GM12878 (cell line): ENCODE results near the gene EEF1AKMT2. TPM values are rescaled to one million over a fixed set of nuclear protein-coding genes. Genes with fewer than 3 reads are reported as not detected.

Source experiments
- ATF3 ChIP-seq: IDR thresholded peaks from 2 replicates; pipeline ENCODE4 v1.6.1; 2011; ENCODE audit warnings: low read depth, mild to moderate bottlenecking, low read length, moderate library complexity, borderline replicate concordance; ENCODE audit errors: extremely low read depth
- ATF7 ChIP-seq: fragments of 450-650 bp; IDR thresholded peaks from 2 replicates; pipeline ENCODE4 v1.6.1; 2016; ENCODE audit warnings: low read depth, mild to moderate bottlenecking
- CREM ChIP-seq: IDR thresholded peaks from 2 replicates; pipeline ENCODE4 v1.6.1; 2014; ENCODE audit warnings: antibody characterized with exemption, low read depth
- FOS ChIP-seq: IDR thresholded peaks from 3 replicates; pipeline ENCODE4 v1.6.1; 2011; ENCODE audit warnings: borderline replicate concordance; ENCODE audit not compliant: insufficient read length; ENCODE audit errors: extremely low read depth
- HDGF ChIP-seq: fragments of 450-650 bp; IDR thresholded peaks from 2 replicates; pipeline ENCODE4 v1.6.1; 2016; ENCODE audit warnings: antibody characterized with exemption
- MEF2A ChIP-seq: IDR thresholded peaks from 2 replicates; pipeline ENCODE4 v1.6.1; 2011; ENCODE audit warnings: low read depth, mild to moderate bottlenecking, low read length, moderate library complexity; ENCODE audit not compliant: insufficient read depth
- MTA2 ChIP-seq: fragments of 450-650 bp; IDR thresholded peaks from 2 replicates; pipeline ENCODE4 v1.6.1; 2016; ENCODE audit warnings: low read depth, mild to moderate bottlenecking, moderate library complexity
- NRF1 ChIP-seq: conservative IDR thresholded peaks from 2 replicates; pipeline ENCODE4 v1.6.1; 2011; ENCODE audit warnings: mild to moderate bottlenecking, low read depth, low read length, improper control_type of control experiment
- RBBP5 ChIP-seq: fragments of 200-600 bp; sonication (generic); conservative IDR thresholded peaks from 2 replicates; pipeline ENCODE4 v1.6.1; 2016
- SIN3A ChIP-seq: IDR thresholded peaks from 2 replicates; pipeline ENCODE4 v1.6.1; 2012; ENCODE audit warnings: low read depth, low read length, improper control_type of control experiment
- SREBF1 ChIP-seq: IDR thresholded peaks from 2 replicates; pipeline ENCODE4 v1.6.1; 2012; ENCODE audit warnings: mild to moderate bottlenecking, low read length
- TBL1XR1 ChIP-seq: IDR thresholded peaks from 2 replicates; pipeline ENCODE4 v1.6.1; 2012; ENCODE audit warnings: low read depth, low read length, improper control_type of control experiment
- ZBTB33 ChIP-seq: fragments of 450-650 bp; IDR thresholded peaks from 2 replicates; pipeline ENCODE4 v1.6.1; 2017; ENCODE audit warnings: mild to moderate bottlenecking
- ZNF207 ChIP-seq: fragments of 450-650 bp; IDR thresholded peaks from 2 replicates; pipeline ENCODE4 v1.6.1; 2014; ENCODE audit warnings: antibody characterized with exemption, mild to moderate bottlenecking, borderline replicate concordance
- ZNF384 ChIP-seq: IDR thresholded peaks from 2 replicates; pipeline ENCODE4 v1.6.1; 2012; ENCODE audit warnings: low read depth, mild to moderate bottlenecking, low read length, improper control_type of control experiment, borderline replicate concordance
- ZNF687 ChIP-seq: fragments of 450-650 bp; IDR thresholded peaks from 2 replicates; pipeline ENCODE4 v1.6.1; 2017; ENCODE audit warnings: mild to moderate bottlenecking, moderate library complexity
- polyA plus RNA-seq, 11 experiments: library from polyadenylated mRNA; depleted of rRNA in 4 of 11; unstranded in 6 of 11; stranded (reverse) in 5 of 11; fragments of >200 nt; fragmentation: Nextera tagmentation in 4 of 11; fragmentation: Illumina TruSeq in 1 of 11; extraction: Ambion mirVana in 4 of 11; extraction: Trizol in 1 of 11; gene quantifications; 1 replicate in 1 of 11; 2 replicates in 10 of 11; pipeline versions ENCODE4 v1.2.1 to v1.2.3, GENCODE V29; 2011 to 2016; ENCODE audit warnings: inconsistent platforms in 2 of 11, missing spikeins in 2 of 11, low read depth in 1 of 11
- total RNA-seq, 4 experiments: library from RNA; depleted of rRNA in 3 of 4; stranded (reverse); fragments of >200 nt in 3 of 4; fragmentation: Illumina TruSeq in 1 of 4; extraction: Trizol in 1 of 4; gene quantifications; 2 replicates each; pipeline versions ENCODE4 v1.2.1 to v1.2.3, GENCODE V29; 2013 to 2021
- TF ChIP-seq, protein P1 (sequence below): IDR thresholded peaks from 2 replicates; pipeline ENCODE4 v1.6.1; 2011; ENCODE audit warnings: borderline replicate concordance, low read depth, mild to moderate bottlenecking, moderate library complexity, low read length; ENCODE audit not compliant: insufficient read depth, poor library complexity, severe bottlenecking
- TF ChIP-seq, protein P2 (sequence below): IDR thresholded peaks from 2 replicates; pipeline ENCODE4 v1.6.1; 2012; ENCODE audit warnings: low read depth, low read length, improper control_type of control experiment

Gene EEF1AKMT2
- total and polyA plus RNA-seq, 10 of the 15 experiments (the other 5 are each of a cell fraction or from before 2014, with no cell fraction given) = 9.1 to 29.3 (median 23.6) TPM

GRCh38 chr10:124719213-124719851 is 72.4 kb downstream of the EEF1AKMT2 start (continued):
- no peak for TF ChIP-seq ZBTB33
- TF ChIP-seq SIN3A = no peak
- TF ChIP-seq MEF2A = no peak
- no peak for TF ChIP-seq FOS
- TF ChIP-seq NRF1 = no peak
- no peak for TF ChIP-seq ZNF384
- TF ChIP-seq ZNF687 = peak; percentile 86
- TF ChIP-seq, protein P1, sequence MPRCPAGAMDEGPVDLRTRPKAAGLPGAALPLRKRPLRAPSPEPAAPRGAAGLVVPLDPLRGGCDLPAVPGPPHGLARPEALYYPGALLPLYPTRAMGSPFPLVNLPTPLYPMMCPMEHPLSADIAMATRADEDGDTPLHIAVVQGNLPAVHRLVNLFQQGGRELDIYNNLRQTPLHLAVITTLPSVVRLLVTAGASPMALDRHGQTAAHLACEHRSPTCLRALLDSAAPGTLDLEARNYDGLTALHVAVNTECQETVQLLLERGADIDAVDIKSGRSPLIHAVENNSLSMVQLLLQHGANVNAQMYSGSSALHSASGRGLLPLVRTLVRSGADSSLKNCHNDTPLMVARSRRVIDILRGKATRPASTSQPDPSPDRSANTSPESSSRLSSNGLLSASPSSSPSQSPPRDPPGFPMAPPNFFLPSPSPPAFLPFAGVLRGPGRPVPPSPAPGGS = peak; percentile 42
- no peak; the same call in 1 of the 2 replicates for TF ChIP-seq HDGF
- TF ChIP-seq MTA2 = peak; percentile 80
- peak; percentile 67 for TF ChIP-seq CREM
- 0 out of 2 replicates have a peak, but pooled peaks have one; percentile 15 for TF ChIP-seq RBBP5
- TF ChIP-seq ATF3 = no peak
- no peak; the same call in 1 of the 2 replicates for TF ChIP-seq ZNF207
- no peak for TF ChIP-seq SREBF1
- TF ChIP-seq, protein P2, sequence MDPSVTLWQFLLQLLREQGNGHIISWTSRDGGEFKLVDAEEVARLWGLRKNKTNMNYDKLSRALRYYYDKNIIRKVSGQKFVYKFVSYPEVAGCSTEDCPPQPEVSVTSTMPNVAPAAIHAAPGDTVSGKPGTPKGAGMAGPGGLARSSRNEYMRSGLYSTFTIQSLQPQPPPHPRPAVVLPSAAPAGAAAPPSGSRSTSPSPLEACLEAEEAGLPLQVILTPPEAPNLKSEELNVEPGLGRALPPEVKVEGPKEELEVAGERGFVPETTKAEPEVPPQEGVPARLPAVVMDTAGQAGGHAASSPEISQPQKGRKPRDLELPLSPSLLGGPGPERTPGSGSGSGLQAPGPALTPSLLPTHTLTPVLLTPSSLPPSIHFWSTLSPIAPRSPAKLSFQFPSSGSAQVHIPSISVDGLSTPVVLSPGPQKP = 0 out of 2 replicates have a peak, but pooled peaks have one; percentile 30
- TF ChIP-seq ATF7 = peak; percentile 74
- no peak; the same call in 1 of the 2 replicates for TF ChIP-seq TBL1XR1
